Peyer's patch (tissue), 4 donors: ENCODE results near the gene MMAB. TPM values are rescaled to one million over a fixed set of nuclear protein-coding genes. Genes with fewer than 3 reads are reported as not detected.

Source experiments
- DNase-seq, 3 donors: peaks; one replicate each; pipeline ENCODE4 v3.0.0-alpha.2; 2017 to 2019
- H3K27ac ChIP-seq, 4 donors: fragments of 200-600 bp; sonication (generic); one replicate each; pipeline ENCODE4 v1.5.1; 2016 to 2019
- H3K27me3 ChIP-seq, 2 donors: fragments of 200-600 bp; sonication (generic); one replicate each; pipeline ENCODE4 v1.5.1; 2019
- H3K36me3 ChIP-seq, 3 donors: fragments of 200-600 bp; sonication (generic); one replicate each; pipeline ENCODE4 v1.5.1; 2016 to 2019
- H3K4me1 ChIP-seq, 4 donors: fragments of 200-600 bp; sonication (generic); one replicate each; pipeline ENCODE4 v1.5.1; 2016 to 2019
- H3K4me3 ChIP-seq, 4 donors: fragments of 200-600 bp; sonication (generic); 1 replicate in 3 of 4; 2 replicates in 1 of 4; pipeline ENCODE4 v1.5.1; 2016 to 2019; ENCODE audit warnings: mild to moderate bottlenecking in 1 of 4
- H3K9me3 ChIP-seq, 4 donors: fragments of 200-600 bp; sonication (generic); one replicate each; pipeline ENCODE4 v1.5.1; 2016 to 2019; ENCODE audit warnings: mild to moderate bottlenecking in 1 of 4
- POLR2A ChIP-seq, 2 donors: fragments of 450-650 bp; IDR thresholded peaks; one replicate each; pipeline ENCODE4 v1.5.1; 2017; ENCODE audit warnings: antibody characterized with exemption in 2 of 2, mild to moderate bottlenecking in 2 of 2, moderate library complexity in 2 of 2
- total RNA-seq, 4 donors: library from RNA; depleted of rRNA; stranded (reverse); fragments of >200 nt; gene quantifications; one replicate each; pipeline ENCODE4 v1.1.0, GENCODE V29; 2016
- TF ChIP-seq, protein P1 (sequence below), 6 experiments: fragments of 450-650 bp in 4 of 6; fragments of 200-600 bp in 2 of 6; sonication (generic) in 1 of 6; IDR thresholded peaks; one replicate each; pipeline ENCODE4 v1.5.1; 2017 to 2019; ENCODE audit warnings: antibody characterized with exemption in 6 of 6, mild to moderate bottlenecking in 3 of 6, moderate library complexity in 1 of 6

Gene MMAB
- total RNA-seq, 4 donors from 2014 or later = 30.8 to 41.4 (median 32.1) TPM

- H3K4me3 ChIP-seq = no peak overlapping the region
- DNase-seq = peak in 2 of 3 donors; percentile 80 to 84
- no peaks in the 10 kb centered on the region for H3K27me3 ChIP-seq
- H3K27ac ChIP-seq = peak overlapping the region in 1 of 4 donors; percentile 59
- TF ChIP-seq, protein P1, sequence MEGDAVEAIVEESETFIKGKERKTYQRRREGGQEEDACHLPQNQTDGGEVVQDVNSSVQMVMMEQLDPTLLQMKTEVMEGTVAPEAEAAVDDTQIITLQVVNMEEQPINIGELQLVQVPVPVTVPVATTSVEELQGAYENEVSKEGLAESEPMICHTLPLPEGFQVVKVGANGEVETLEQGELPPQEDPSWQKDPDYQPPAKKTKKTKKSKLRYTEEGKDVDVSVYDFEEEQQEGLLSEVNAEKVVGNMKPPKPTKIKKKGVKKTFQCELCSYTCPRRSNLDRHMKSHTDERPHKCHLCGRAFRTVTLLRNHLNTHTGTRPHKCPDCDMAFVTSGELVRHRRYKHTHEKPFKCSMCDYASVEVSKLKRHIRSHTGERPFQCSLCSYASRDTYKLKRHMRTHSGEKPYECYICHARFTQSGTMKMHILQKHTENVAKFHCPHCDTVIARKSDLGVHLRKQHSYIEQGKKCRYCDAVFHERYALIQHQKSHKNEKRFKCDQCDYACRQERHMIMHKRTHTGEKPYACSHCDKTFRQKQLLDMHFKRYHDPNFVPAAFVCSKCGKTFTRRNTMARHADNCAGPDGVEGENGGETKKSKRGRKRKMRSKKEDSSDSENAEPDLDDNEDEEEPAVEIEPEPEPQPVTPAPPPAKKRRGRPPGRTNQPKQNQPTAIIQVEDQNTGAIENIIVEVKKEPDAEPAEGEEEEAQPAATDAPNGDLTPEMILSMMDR (IDR thresholded peaks at IDR 0.05) = no peak
- TF ChIP-seq POLR2A (IDR thresholded peaks at IDR 0.05) = no peak
- H3K4me1 ChIP-seq = peaks cover 0 to 7% (median 0%) of the 10 kb centered on the region in 4 donors
- no peaks in the 10 kb centered on the region for H3K9me3 ChIP-seq
- H3K36me3 ChIP-seq = peaks cover 0 to 57% (median 0%) of the 10 kb centered on the region in 3 donors
These were observed 15.3 kb upstream of the MMAB start for GRCh38 chr12:109588461-109589239.

GRCh38 chr12:109587921-109588320 is 14.6 kb upstream of the MMAB start:
- Histone ChIP-seq H3K27me3 (no peaks in the 10 kb centered on the region), H3K9me3 (no peaks in the 10 kb centered on the region), H3K4me3 (no peak overlapping the region), H3K36me3 (peaks cover 0 to 52% (median 0%) of the 10 kb centered on the region in 3 donors), H3K4me1 (peaks cover 0 to 7% (median 0%) of the 10 kb centered on the region in 4 donors), H3K27ac (no peak overlapping the region)
- TF ChIP-seq POLR2A (IDR thresholded peaks at IDR 0.05) = no peak
- TF ChIP-seq, protein P1 (IDR thresholded peaks at IDR 0.05) = no peak
- no peak for DNase-seq

DNA sequence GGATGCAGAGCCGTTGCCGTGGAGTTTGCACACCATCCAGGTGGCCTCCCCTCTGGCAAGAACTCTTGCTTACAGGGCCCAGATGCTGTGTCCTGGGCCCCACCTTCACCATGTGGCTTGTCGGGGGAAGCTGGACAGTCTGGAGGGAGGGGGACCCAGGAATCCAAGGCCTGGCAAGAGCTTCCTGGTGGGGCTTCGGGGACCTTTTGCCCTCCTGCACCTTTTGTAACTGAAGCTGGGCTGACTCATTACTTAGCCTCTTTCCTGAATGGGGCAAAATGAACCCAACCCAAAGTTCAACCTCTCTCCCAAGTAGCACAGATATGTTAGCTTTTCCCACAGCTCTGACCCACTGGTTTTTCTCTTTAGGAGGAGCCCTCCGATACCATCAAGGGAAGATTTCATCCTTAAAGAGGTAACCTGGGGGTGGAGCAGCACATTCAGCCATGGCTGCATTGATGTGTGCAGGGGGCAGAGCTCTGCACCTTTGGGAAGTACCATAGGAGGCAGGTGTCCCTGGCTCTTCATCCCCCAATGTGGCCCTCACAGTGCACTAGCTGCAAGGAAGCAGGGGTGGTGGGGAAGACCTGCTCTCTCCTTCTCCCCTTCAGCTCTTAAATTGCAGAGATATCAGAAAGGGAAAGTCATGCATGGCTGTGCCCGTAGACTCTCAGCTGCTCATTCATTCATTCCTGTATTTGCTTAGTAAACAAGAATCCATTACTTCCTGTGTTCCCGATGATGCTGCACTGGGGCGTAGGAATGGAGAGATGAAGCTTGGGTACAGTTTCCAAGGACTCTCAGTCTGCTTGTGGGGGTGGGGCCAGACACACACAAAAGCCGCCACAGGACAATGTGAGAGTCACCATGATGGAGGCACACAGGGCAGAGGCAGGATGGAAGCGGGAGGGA is 13.3 kb upstream of the MMAB start:
- peaks cover 0 to 7% (median 0%) of the 10 kb centered on the region in 4 donors for H3K4me1 ChIP-seq
- DNase-seq = no peak
- TF ChIP-seq, protein P1 (IDR thresholded peaks at IDR 0.05) = no peak
- no peak for TF ChIP-seq POLR2A (IDR thresholded peaks at IDR 0.05)
- H3K27ac ChIP-seq = no peak overlapping the region
- peaks cover 0 to 53% (median 0%) of the 10 kb centered on the region in 3 donors for H3K36me3 ChIP-seq
- H3K27me3 ChIP-seq = no peaks in the 10 kb centered on the region
- H3K9me3 ChIP-seq = no peaks in the 10 kb centered on the region
- no peak overlapping the region for H3K4me3 ChIP-seq

DNA sequence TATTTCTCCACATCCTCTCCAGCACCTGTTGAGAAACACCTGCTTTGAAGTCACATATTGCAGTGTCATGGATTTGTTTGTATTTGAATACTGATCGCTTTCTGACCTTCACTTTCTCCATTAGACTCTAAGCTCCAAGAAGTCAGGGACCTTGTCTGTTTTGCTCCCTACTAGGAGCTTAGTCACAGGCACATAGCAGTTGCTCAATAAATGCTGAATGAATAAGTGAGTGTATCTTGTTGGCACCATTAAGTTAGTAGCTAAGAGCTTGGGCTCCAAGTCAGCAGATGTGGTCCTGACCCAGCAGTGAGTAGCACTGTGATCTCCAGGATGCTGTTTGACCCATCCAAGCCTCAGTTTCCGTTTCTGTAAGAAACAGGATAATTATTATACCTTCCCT is 10.4 kb upstream of the MMAB start:
- no peak for TF ChIP-seq POLR2A (IDR thresholded peaks at IDR 0.05)
- TF ChIP-seq, protein P1 (IDR thresholded peaks at IDR 0.05) = no peak
- Histone ChIP-seq H3K36me3 (peaks cover 0 to 75% (median 0%) of the 10 kb centered on the region in 3 donors), H3K4me1 (peaks cover 0 to 4% (median 0%) of the 10 kb centered on the region in 4 donors), H3K4me3 (no peak overlapping the region), H3K27me3 (no peaks in the 10 kb centered on the region), H3K27ac (no peak overlapping the region), H3K9me3 (no peaks in the 10 kb centered on the region)
- DNase-seq = no peak

- TF ChIP-seq POLR2A (IDR thresholded peaks at IDR 0.05) = no peak
- TF ChIP-seq, protein P1 (IDR thresholded peaks at IDR 0.05) = no peak
- no peak for DNase-seq
These were observed 9.3 kb upstream of the MMAB start for GRCh38 chr12:109582636-109583035.

More at GRCh38 chr12:109582636-109583035, 9.3 kb upstream of the MMAB start:
- H3K36me3 ChIP-seq = peaks cover 0 to 77% (median 0%) of the 10 kb centered on the region in 3 donors
- H3K4me3 ChIP-seq = no peak overlapping the region
- H3K9me3 ChIP-seq = no peaks in the 10 kb centered on the region
- no peaks in the 10 kb centered on the region for H3K27me3 ChIP-seq
- no peaks in the 10 kb centered on the region for H3K4me1 ChIP-seq
- no peak overlapping the region for H3K27ac ChIP-seq
